Stimulated activated naive CD8-positive, alpha-beta T cell treated with anti-CD3 and anti-CD28 coated beads, Interleukin-15, Interleukin-2, amounts not matched to agents 100 U/mL and 50 U/mL, for 24 hours (primary cell): Measurements from ENCODE around the gene FRMD4A.

Source experiments
- ATAC-seq: fragments of 150-1000 bp; cut with Tn5 transposase; one replicate; pipeline ENCODE4 v1.10.0; 2021
- DNase-seq: peaks from one replicate; pipeline ENCODE4 v3.0.0; 2021

The FRMD4A gene

DNA sequence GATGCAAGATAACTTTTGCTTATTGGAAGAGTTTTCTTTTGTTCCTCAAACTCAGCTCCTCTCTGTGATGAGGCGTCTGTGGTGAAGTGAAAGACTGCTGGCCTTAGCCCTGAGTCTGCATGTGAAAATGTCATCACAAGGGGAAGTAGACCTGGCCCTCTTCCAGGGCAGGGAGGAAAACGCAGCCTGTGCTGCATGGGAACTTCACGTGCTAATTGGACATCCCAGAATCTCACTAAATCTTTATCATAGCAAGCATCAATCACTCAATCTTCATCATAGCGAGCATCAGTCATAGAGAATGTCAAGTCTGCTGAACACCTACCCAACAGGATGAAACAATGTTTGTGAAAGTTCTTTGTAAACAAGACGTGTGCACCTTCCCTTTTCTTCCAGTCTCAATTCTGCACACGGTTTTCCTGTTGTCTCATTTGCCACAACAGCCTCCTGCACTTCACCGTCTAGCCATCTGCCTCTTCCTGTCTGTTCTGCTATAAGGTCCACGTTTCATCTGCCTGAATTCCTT, 314.6 kb downstream of the FRMD4A start:
- DNase-seq (no peak), ATAC-seq (no peak)

DNA sequence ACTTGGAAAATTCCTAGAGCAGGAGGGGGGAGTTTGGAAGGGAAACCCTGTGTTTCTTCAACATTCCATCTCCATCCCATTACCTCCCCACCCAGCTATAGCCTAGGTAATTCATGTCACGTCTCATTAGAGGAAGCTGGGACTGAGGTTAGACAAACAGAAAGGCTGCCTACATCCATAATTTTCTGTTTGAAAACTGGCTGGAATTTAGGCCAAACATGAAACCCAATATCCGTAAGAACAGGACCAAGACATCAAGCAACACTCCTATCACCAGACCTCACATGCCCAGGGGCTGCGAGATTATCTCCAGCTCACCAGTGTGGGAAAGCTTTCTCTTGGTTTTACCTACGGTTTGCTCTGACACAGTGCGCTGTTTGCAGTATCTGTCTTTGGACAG, 316.3 kb downstream of the FRMD4A start:
- DNase-seq = no peak

DNA sequence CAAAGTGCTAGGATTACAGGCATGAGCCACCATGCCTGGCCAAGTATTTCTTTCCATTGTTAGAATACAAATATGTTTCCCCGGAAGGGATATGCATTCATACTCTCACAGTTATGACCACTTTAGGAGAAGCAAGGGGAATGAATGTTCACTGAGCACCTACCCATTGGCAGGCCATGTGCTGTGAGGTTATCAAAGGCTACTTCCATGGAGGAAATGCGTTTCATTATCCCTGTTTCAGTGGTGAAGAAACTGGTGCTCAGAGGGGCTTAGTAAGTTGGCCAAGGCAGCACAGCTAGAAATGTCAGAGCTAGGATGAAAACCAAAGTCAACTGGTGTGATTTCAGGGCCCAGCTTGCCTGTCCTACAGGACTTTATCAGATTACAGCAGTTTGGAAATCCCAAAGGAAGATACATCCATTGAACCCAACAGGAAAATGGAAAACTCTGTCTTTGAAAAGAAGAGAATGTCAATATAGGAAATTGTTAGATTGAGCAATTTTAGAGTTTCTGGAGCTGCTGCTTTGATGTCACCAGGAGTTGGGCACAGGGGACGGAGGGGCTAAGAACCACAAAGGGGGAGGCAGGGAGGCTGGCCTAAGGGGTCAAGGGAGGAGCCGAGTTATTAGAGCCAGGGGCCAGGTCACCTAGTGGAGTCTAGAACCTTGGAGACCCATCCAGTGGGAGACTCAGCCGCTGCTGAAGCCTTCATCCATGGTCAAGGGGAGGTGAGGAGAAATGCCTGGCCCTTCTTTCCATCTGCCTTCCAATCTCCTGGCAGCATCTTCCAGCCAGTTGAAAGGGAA, 319.8 kb downstream of the FRMD4A start:
- ATAC-seq = no peak
- DNase-seq = no peak

More for the DNA sequence above, 316.3 kb downstream of the FRMD4A start:
- ATAC-seq = no peak

DNA sequence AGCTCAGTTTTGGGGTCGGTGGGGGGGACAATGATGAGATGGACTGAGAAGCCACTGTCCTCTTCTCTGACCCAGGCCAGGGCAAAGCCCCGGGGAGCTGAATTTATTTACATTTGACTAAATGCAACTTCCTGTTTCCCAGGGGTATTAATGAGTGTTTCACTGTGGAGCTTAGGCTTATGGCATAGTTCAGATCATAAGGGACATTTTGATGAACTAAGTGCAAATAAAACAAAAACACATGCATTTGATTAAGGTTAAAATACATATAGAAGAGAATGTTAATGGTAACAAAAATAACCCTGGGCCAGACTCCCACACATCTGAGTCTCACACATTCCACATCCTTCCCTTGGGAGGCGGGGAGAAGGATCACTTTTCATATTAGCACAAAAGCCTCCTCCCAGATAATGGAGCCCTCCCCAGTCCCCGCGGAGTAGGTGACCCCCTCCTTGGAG, 320.6 kb downstream of the FRMD4A start:
- no peak for DNase-seq
- ATAC-seq = no peak

DNA sequence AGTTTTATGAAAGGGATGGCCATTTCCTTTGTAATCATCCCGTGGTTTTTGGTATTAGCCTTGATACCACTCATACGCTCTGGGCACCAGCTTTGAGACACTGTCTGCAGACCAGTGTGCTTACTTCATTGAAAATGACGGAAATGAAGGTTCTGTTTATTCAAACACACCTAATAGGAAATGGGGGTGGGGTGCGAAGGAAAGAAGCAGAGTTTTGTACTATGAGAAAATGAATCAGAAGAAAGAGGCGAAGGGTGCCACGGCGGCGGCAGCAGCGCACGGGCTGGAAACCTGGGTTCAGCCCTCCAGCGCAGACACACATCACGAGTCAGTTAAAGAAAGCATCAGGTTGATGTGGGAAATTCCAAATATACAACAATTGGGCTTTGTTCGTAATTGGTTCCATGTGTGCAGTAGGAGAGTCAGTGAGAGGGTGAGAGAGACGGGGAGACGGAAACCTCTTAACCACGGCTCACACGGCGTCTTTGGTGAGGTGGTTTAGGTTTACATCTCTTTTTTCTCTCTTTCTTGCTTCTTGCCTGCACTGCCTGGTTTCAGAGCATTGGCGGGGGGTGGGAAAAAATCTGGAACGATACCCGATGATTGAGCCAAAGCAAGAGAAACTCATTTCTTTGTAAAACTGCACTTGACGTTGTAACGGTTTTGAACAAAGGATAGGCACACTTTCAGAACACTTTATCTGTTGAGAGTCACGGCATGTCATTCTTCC, 321.2 kb downstream of the FRMD4A start:
- peak; percentile 93 for ATAC-seq
- DNase-seq = peak; percentile 67

DNA sequence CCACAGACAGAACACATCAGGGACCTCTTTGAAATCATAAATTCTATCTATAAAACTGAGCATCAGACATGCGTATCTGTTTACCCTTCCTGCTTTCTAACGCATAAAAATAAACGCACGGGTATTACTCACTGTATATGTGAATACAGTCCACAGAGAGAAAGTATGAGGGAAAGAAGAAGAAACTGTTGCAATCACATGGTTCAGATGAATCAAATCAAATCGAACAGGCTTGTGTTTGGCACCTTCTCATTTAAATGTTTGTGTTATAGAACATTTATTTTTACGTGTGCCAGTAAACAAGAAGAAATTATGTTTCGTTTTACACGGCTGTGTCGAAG, 322.0 kb downstream of the FRMD4A start:
- ATAC-seq (no peak), DNase-seq (no peak)

DNA sequence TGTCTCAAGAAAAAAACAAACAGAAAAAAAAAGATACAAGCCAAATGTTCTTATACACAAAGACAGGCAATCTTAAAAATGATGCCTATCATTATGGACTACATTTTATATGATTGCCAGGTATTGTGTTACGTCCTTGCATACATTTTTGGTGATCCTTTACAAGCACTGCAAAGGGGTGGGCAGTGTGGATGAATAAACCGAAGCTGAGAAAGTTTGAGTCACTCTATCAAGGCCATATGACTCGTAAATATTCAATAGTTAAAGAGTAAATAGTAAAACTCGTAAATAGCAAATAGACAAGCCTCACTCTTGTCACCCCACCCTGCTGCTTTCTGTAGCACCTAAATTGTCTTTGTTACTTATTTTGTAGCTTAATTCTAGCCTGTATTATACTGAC, 326.2 kb downstream of the FRMD4A start:
- ATAC-seq (no peak), DNase-seq (no peak)

DNA sequence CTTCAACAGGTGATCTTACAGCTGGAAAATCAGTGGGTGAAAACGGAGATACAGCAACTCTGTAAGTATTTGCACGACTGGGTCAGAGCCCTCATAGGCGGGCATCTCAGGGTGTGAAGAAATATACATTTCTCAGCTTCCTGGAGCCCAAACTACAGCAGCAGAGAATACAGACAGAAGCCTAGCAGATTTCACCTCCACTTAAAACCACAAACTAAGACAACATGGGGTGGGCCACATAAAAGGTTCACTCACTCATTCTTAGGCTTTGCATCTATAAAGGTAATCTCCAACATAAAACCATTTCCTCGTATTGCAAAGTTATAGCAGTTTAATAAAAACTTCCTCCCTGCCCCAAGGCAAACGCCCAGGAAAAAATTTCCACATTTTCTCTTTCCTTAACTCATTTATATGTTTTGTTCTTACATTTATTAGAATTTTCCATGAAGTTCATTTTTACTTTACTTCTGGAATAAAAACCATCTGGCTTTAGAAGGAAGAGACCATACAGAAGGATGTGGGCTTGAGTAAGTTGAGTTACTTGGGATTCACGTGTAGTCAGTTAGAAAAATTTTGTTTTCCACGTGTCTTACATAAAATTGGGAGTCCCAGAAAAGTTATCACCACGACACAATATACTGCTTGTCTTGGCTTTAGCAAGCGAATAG, 327.1 kb downstream of the FRMD4A start:
- ATAC-seq (no peak), DNase-seq (no peak)

DNA sequence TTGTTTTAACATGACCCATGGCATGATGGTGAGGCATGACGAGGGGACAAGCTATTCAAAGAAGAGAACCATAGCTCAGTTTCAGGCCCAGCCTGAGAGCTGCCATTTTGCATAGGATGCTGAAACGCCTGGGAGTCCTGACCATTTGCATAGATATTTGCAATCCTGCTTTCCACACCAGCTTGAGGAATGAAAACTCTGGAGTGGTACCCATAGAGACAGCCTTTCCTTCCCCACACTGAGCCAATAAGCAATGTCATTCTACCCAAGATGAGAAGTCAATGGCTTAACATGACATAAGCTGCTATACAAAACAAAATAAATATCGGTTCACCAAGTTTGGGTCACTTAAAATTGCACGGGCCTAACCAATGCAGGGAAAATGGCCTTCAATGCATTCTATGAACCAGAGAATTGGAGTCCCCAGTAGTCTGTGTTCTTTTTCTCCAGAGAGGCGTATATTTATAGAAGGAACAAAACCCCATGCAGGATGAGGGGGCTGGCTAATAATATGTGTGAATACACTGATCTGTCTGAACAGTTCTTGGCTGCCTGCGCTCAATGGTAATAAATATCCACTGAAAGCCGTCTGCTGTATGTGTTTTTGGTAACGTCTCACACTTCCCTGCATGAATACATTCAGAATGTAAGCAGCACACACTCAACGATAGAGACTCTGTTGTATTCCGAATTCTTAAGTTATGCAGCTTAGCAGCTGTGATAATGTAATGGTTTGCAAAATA, 329.3 kb downstream of the FRMD4A start:
- no peak for ATAC-seq
- DNase-seq = no peak

DNA sequence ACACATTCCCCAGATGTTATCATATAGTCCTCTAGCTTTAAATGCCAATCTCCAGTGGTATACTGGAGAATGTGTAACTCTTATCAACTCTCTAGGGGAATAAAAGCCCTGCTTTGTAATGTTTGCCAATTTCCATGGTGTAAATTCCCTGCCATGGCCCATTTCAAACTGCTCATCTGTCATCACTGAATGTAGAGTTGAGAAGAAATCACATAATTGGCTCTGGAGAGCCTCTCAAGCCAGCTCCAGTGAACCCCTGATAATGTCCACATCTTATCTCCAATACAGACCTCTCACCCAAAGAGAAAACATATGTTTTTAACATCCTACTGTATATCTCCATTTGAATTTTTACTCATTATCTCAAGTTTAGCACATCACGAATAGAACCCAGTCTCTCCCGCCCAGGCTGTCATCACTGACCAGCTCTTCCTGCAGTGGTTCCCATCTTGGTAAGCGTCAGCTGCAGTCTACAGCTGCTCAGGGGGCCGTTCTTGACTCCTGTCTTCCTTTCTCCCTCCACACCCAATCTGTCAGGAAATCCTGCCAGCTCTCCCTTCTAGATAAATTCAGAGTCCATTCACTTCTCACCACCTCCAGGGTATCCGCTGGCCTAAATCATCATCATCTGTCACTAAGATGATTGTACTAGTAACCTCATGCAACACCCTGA, 332.4 kb downstream of the FRMD4A start:
- no peak for ATAC-seq
- no peak for DNase-seq

DNA sequence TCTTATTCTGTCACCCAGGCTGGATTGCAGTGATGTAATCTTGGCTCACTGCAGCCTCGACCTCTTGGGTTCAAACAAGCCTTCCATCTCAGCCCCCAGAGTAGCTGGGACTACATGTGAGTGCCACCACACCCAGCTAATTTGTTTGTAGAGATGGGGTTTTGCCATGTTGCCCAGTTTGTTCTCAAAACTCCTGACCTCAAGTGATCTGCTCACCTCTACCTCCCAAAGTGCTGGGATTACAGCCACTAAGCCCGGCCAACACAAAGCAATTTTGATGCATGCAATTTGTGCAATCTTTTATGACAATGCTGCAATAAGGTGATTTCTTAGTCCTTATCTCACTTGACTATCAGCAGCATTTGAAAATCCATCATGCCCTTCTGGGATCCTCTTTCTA, 333.1 kb downstream of the FRMD4A start:
- no peak for DNase-seq

DNA sequence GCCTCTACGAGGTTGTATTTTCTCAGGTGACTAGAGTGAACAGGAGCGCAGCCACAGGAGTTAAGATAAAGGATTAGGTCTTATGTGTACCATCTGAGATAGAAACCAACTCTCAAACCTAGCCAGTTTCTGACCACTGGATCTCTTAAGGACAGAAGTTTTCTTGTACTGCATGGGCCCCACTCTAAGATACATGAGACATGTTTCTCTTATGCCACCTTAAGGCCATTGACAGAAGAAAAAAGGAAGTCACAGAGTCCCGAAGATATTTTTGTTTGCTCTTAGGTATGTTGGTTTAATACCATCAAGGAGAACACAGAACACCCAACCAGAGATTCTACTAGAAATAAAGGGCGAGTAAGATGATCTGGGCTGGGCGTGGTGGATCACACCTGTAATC, 335.8 kb downstream of the FRMD4A start:
- DNase-seq = no peak
- ATAC-seq = no peak

More for the DNA sequence above, 333.1 kb downstream of the FRMD4A start:
- ATAC-seq = no peak

DNA sequence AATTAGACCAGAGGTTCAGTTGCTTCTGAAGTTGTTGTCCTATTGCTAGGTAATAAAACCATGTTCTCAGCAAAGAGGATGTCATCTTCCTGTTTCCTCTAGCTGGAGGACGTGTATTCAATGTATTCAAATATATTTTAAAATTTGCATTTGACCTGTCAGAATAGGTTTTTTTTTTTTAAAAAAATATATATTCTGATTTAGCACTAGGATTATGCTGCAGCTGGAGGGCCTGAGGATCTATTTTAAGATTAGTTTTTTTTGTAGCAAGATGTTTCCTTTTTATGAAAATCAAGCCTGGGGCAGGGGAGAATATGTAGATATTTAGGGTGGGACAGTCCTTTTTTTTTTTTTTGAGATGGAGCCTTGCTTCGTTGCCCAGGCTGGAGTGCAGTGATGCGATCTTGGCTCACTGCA, 337.0 kb downstream of the FRMD4A start:
- DNase-seq (no peak), ATAC-seq (no peak)

DNA sequence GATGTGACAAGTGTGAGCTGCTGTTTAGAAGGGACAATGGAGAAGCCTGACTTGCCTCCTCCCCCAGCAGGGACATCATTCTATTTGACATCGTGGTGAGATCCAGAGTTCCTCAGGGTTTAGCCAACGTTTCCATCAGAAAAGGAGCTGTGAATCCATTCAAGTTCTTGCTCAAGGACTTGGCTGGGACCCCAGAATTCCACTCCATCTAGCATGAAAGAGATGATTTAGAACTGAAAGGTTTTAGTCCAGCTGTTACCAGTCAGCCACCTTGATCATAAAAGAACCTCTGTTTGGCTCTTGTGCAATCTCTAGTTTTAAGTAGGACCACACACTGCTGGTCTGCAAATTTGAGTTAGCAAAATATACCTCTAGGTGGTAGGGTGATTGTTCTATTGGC, 337.6 kb downstream of the FRMD4A start:
- no peak for DNase-seq
- no peak for ATAC-seq

DNA sequence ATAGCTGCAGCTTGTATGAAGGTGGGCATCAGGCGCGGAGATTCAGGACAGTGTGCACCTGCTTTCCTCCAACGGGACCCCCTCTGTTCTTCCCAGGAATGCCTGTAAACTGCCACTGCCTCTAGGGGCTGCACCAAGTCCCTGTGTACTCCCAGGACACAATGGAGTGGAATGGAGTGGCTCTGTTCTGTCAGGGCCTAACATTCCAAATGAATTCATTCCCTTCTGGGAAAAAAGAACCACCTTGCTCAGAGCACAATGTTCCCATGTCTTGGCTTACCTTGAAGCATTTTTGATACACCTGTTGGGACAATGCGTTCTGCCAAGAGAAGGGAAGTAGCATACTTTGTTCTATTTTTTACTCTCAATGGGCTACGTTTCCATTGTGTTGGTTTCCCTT, 339.4 kb downstream of the FRMD4A start:
- DNase-seq (no peak), ATAC-seq (no peak)

DNA sequence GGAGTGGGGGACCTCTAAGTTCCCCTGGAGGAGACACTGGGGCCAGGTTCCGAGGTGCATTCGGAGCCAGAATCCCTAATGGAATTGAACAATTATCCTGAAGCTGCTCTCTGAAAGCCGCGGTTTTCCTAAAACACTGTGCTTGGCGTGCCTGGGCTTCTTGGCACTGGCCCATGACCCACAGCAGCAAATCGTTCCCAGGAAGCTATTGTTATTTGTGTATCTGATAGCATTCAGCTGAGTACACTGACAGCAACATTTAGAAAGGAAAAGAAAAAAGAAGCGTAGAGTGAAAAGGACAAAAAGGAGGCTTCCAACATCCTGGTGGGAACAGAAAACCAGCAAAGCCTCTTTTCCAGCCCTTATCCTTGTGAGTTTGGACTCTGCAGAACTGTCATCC, 339.8 kb downstream of the FRMD4A start:
- ATAC-seq (no peak), DNase-seq (no peak)

DNA sequence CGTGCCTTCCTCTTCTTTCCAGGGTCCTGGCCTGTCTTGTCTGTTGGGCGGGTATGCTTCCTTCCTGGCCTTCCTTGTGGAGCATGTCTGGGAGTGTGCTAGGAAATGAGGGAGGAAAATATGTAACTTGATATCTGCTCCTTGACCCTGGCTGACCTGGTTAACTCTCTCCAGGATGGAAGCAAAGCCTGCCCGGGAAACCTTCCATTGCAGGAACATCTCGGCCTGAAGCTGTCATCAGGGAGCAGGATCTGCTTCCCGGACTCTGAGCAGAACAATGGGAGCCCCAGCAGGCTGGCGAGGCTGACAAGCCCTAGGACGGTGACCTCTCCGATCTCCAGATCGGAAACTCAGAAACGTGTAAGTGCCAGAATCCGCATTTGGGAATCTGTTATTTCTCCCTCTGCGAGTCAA, 340.3 kb downstream of the FRMD4A start:
- no peak for DNase-seq
- no peak for ATAC-seq

DNA sequence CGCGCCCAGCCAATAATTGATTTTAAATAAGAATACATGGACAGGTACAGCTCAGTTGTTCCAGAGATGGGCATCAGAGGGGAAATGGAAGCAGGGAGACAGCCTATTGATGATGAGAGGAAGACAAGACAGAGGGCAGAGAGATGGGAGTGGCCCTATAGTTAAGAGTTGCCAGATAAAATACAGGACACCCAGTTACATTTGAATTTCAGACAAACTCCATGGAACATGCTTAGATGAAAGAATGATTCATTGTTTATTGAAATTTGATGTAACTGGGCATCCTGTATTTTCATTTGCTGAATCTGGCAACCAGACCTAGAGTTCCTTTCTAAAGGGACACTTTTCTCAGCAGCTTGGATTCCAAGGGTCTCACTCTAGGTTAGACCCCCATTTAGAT, 341.1 kb downstream of the FRMD4A start:
- no peak for ATAC-seq
- no peak for DNase-seq

DNA sequence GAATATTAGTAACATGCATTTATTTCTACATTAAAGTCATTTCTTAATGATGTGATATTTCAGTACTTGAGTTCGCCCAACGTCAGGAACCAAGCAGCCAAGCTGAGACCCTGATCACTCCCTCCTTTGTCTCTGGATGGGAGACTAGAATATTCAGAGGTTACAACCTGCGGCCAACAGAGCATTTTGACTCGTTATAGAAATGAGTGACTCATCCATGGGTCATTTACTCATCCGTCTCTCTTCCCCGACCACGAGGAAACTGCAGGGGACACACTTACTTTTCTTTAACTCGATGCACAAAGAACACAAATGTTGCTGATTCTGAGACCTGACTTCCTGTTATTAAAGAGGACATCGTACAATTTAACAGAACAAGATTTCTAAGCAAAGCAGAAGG, 343.3 kb downstream of the FRMD4A start:
- DNase-seq = no peak
- ATAC-seq = peak; percentile 52

DNA sequence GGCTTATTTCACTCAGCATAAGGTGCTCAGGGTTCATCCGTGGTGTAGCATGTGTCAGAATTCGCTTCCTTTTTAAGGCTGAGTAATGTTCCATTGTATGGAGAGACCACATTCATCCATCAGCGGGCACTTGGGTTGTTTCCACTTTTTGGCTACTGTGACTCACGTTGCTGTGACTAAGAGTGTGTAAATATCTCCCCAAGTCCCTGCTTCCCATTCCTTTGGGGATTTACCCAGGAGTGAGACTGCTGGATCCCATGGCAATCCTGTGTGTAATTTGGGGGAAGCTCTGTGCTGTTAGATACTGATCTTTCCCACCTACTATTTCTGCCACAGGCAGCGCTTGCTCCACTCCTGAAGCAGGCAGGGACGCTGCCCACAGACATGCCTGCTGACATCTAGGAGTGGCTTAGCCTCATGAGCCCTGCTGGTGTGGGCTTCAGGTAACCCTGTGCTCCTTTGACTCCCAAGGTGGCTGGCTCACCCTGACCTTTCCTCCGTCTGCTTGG, 346.0 kb downstream of the FRMD4A start:
- peak; percentile 68 for ATAC-seq
- no peak for DNase-seq

DNA sequence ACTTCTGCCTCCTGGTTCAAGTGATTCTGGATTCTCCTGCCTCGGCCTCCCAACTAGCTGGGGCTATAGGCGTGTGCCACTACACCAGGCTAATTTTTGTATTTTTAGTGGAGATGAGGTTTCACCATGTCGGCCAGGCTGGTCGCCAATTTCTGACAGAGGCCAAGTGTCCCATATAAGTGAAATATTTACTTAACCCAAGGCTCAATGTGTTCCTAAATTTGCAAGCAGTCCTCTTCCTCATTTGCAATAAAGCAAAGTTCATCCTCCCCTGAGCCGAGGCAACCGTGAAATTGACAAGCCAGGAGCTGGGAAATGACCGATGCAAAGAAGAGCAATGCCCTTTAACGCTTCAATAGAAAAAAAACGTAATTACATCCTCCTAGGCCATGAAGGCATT, 347.7 kb downstream of the FRMD4A start:
- DNase-seq (no peak), ATAC-seq (no peak)
